ENCODE results near the gene PGAP2.

- TF ChIP-seq CTCF (conservative IDR thresholded peaks at IDR 0.05; ENCODE audit: low read length) (no peak), EZH2phosphoT487 (IDR thresholded peaks at IDR 0.05; ENCODE audit: borderline replicate concordance) (no peak)
Measured at GRCh38 chr11:3810446-3810845, 2.1 kb downstream of the PGAP2 start.
